Measurements from ENCODE around the gene HES5. TPM values are rescaled to one million over a fixed set of nuclear protein-coding genes. Genes with fewer than 3 reads are reported as not detected.

Gene HES5
- polyA plus RNA-seq, 4 donors, result 0.24 to 0.65 (median 0.55) TPM

DNA sequence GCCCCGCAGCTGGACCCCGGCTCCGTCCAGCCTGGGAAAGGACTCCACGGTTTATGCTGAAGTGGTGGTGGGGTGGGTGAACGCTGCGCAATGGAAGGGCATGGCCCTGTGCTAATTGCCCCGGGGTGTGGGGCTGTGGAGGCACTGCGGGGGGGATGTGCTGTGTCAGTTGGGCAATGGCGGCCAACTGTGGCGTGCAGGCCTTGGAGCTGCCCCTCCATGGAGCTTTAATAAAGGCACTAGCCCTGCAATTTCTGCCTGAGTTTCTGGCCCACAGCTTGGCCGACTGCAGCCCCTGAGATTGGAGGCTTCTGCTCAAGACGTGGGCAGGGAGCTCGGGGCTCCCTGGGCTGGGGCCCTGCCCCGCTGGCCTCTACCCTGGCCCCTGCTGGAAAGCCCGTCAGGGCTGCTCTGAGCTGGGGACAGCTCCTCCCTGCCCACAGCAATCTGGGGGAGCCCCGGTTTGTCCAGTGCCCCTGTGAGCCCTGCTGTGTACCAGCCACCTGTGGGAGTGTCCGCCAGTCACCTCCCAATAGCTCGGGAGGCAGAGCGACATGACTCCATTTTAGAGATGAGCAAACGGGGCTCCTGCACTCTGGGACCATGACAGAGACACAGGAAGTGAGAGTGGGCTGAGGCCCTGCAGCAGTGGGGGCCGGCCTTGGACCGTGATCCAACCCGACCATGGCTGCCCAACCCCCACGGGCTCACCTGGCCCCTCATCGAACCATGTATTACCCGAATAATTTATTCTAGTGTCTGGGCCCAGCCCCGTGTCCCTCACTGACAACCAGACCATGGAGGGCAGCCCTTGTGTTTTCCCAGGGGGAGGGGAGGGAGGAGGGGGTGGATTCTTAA, 17.4 kb upstream of the HES5 start:
- DNase-seq (ENCODE audit: low read depth in 4 of 4, low spot score in 2 of 4), result no peak

DNA sequence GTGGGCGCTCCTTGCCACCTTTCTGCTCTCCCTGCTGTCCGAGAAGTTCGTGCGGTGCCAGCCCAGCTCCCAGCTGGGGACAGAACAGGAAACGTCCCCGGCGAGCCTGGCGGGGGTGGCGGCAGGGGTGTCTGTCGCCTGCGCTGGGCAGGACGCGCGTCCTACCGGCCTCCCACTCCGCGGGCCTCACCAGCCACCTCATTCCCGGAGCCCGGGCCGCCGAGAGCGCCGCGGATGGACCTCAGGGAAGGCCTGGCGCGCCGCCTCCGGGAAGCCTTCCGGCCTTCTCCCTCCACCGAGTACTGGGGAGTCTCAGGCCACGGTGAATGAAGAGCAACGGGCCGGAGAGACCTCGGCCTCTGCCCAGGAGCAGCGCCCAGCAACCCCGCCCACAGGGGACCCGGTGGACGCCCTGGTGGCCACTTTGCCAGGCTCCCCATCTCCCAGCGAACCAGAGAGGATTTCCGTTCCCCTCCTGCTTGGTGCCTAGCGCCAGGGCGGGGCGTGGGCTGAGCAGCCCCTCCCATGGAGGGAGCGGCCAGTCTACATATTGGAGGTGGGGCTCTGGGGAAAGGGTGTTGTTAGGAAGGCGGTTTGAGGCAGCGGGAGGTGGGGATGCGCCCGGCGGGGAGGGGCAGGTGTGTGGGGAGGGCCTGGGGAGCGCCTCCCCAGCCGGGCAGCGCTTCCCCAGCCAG, 16.6 kb upstream of the HES5 start:
- DNase-seq (ENCODE audit: low read depth in 4 of 4, low spot score in 2 of 4), result no peak

DNA sequence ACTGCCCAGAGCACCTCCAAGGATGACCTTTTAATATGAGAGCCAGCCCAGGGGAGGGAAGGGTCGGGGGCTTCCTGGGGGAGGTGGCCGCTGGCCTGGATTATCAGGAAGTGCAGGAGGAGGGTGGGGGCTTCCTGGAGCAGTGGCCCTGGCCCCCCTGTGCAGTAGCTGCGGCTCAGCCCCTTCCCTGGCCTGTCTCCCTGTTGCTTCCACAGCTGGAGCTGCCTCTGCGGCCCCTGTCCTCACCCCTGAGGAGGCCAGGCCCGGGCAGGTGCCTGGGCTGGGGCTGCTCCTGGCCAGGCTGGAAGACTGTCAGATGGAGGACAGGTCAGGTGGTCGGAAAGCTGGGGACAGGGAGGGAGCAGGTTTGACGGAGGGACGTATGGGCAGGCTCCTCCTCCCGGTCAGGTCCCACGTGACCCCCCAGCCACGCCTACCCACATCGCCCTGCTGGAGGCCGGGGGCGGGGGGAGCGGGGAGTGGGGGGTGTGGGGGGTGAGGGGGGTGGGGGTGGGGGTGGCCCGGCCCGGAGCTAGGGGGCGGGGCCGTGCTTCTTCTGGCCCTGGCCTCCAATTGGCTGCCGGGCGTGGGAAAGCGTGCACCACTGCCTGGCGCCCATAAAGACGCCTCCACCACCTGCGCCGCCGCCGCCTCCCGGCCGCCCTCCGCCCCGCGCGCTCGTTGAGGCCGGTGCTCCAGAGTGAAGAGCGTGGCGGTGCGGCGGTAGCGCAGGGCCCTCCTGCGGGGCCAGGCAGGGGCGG, 15.9 kb upstream of the HES5 start:
- peak in 2 of 4 donors; percentile 65 to 70 for DNase-seq (ENCODE audit: low read depth in 4 of 4, low spot score in 2 of 4)

DNA sequence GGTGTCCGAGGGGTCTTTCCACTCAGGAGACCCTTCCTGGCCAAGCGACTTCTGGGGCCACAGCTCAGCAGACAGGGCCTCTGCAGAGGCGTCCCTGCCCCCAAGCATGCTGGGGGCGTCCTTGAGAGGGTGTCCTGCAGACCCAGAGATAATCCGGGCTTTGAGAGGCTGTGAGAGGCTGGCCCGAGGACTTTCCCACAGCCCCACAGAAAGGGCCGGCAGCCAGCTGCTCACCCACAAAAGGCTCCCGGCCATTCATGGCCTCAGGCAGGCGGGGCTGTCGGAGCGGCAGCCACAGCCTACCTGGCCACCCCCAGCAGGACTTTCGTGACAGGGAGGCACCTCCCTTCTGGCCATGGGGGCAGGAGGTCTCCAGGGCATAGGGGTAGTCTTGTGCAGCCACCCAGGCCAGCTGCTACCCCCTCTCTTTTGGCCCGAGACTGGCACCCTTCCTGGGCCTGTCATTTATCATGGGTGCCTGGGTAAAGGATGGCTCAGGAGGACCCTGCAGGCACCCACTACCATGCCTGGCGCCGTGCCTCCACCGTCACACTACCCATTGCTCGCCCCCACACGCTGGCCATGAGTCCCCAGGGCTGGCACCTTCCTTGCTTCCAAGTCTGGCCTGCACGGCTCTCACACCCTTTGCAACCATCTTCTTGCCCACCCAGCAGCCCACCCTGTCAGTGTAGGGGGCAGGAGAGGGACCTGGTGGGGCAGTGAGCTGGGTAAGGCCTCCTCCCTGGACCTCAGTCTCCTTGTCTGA, 15.0 kb upstream of the HES5 start:
- no peak for DNase-seq (ENCODE audit: low read depth in 4 of 4, low spot score in 2 of 4)

DNA sequence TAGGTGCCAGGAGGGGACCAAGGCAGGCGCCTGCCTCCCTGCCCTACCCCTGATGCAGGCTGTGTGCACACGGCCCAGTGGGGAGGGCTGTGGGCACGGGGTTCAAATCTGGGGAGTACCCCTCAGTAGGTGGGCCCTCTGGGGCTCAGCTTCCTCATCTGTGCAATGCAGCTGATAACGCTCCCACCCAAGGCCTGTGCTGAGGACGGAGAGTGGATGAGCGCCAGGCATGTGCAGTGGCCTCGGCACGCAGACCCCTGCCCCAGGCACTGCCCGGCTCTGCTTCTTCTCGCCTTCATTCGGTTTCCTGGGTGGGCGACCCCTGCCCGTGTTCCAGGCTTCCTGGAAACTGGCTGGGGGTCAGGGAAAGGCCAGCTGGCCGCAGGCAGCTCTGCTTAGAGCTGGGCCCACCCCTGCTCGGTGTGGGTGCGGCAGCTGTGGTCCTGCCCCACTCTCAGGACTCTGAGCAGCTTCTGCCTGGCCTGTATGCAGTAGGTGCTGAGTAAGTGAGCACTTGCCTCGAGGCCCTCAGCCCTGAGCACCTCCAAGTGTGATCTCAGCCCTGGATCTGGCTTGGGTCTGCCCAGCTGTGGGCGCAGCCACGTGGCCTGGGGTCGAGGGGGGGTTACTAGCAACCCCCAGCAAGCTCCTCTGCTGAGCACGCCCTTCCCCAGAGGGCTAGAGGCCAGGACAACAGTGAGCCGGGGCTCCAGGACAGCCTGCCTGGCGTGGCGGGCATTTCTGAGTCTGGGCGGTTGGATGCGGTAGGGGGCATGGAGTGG, 14.2 kb upstream of the HES5 start:
- no peak for DNase-seq (ENCODE audit: low read depth in 4 of 4, low spot score in 2 of 4)

DNA sequence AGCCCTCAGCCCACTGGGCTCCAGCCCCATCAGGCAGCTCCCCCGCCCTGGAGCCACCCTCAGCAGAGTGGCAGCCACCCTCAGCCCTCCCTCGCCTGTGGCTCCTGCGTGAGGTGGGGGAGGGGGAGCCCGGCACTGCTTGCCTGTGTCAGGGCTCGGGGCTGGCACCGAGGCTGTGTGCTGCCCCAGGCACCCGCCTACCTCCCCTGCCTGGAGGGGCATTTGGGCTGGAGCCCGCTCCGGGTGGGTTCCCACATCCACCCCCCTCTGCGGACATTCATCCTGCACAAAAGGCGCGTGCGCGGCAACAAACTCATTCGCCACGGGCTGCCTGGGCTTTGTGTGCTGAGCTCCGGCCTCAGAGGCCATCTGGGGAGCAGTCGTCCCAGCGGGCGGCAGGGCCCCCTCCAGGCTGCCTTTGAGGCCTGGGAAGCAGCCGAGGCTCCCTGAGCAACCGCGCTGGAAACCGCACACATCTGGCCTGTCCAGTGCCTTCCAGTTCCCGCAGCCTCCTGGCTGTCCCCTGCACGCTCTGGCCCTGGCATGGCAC, 13.6 kb upstream of the HES5 start:
- no peak for DNase-seq (ENCODE audit: low read depth in 4 of 4, low spot score in 2 of 4)

DNA sequence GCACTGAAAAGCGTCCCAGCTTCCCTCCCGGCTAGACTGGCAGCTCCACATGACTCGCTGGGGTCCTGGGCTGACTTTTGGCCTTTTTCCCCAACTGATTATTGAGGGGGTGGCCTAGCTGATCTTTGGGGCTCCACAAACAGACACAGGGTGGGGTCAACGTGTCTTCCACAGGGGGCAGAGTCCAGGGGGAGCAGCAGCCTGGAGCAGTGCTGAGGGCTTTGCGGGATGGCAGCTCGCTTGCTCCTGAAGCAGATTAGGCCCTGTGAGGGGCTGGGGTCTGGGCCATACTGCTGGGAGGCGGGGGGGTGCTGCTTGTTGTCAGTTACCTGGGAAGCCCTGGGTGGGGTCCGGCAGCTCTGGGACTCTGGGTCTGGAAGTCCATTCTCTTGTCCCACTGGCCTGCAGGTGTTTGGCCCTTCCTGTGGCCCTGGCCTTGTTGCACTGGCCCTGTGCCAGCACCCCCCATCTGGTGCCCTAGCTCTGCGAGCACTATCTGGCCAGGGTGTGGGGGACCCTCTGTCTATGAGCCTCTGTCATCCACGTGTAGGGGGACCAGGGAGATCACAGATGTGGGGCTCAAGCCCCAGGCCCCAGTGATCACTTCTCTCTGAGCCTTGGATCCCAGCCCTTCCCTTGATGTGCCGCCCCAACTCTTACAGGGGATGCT, 12.3 kb upstream of the HES5 start:
- no peak for DNase-seq (ENCODE audit: low read depth in 4 of 4, low spot score in 2 of 4)

DNA sequence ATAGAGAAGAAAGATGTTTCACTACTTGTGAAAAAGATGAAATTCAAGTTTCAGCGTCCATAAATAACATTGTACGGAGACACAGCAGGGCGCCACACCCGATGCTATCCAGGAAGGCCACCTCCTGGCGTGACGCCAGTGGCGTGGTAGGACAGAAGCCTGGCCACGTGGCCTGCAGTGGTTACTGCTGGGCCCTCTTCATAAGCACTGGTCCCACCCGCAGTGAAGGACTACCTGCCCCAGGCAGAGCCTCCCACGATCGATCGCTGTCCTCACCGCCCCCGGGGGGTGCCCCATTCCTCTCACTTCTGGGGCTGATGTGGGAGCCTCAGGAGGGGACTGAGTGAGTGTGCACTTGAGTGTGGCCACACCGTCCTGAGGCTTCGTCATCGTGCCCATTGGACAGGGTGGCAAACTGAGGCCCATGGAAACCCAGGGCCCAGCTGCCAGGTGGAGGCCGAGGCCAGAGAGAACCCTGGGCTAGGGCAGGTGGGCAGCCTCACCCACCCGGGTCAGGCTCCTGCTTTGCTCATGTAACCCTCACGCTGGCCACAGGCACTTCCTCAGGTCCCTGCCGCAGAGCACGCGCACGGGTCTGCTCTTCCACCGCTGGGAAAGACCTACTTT, 11.7 kb upstream of the HES5 start:
- no peak for DNase-seq (ENCODE audit: low read depth in 4 of 4, low spot score in 2 of 4)

DNA sequence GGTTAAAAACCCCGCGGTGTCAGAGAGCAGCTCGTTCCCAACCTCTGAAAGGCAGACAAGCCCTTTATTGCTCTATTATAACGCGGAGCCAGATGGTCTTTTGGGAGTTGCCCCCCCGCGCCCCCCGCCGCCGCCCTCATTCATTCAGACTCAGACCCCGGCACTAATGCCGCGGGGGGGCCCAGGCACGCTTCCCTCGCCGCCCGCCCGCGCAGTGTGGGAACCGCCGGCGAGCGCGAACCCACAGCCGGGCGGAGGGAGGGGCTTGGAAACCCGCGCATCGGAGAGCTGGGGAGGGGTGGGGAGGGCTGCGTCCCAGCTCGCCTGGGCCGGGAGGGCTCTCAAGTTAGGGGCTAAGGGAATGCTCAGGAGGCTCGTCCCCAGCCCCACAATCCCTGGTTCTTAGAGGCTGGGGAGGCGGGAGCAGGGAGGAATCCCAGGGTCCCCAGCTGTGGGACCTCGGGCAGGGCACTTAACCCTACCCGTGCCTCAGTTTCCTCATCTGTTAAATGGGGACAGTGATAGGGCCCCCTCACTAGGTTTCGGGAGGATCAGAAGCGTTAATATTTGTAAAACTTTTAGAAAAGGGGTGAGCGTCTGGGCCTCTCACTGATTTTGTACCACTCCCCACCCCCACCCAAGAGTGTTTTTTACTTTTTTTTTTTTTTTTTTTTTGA, 10.9 kb upstream of the HES5 start:
- DNase-seq (ENCODE audit: low read depth in 4 of 4, low spot score in 2 of 4), result no peak

DNA sequence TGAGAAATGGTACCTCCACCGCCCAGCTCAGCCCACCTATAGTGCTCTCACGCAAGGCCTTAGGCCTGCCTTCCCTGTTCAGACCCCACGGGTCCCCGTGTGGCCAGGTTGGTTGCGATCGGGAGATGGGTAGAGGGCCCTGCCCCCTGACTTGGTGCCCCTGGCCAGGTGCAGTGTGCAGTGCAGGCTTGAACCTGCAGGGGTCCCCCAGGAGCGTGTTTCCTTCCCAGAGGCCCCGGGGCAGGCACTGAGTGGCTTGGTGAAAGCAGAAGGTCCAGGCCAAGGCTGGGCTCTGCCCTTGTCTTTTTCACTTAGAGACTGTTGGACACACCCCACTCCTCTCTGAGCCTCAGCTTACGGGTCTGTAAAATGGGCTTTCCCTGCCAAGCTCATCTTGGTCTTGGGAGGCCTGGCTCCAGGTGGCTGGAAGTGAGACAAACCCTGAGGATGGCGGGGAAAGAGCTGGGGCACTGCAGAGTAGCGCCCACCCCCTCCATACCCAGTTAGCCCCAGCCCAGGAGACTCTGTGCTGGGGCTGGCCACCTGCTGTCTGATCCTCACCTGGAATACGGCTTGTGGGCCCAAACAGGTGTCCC, 9.3 kb upstream of the HES5 start:
- no peak for DNase-seq (ENCODE audit: low read depth in 4 of 4, low spot score in 2 of 4)

DNA sequence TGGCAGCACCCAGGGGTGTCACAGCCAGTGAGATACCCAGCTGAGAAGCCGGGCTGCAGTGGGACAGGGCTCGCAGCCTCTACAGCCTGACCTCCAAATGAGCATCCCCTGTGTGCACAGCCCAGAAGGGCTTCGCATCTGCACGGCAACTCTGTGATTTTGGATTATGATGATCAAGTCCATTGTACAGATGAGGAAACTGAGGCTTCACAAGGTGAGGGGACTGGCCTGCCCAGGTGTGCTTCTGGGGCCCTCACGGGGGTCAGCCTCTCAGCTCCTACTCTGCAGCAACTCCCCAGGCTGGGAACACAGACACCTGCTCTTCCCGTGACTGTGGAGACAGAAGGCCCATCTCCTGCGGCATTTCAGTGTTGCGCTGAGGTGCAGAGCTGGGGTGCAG, 8.8 kb upstream of the HES5 start:
- DNase-seq (ENCODE audit: low read depth in 4 of 4, low spot score in 2 of 4), result no peak

DNA sequence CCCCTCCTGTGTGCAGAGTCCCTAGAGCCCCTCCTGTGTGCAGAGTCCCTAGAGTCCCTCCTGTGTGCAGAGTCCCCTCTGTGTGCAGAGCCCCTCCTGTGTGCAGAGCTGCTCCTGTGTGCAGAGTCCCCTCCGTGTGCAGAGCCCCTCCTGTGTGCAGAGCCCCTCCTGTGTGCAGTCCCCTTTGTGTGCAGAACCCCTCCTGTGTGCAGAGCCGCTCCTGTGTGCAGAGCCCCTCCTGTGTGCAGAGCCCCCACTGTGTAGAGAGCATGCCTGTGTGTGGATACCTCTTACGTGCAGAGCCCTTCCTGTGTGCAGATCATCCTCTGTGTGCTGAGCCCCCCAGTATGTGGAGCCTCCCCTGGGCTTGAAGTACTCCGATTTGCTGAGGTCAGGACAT, 8.3 kb upstream of the HES5 start:
- no peak for DNase-seq (ENCODE audit: low read depth in 4 of 4, low spot score in 2 of 4)

DNA sequence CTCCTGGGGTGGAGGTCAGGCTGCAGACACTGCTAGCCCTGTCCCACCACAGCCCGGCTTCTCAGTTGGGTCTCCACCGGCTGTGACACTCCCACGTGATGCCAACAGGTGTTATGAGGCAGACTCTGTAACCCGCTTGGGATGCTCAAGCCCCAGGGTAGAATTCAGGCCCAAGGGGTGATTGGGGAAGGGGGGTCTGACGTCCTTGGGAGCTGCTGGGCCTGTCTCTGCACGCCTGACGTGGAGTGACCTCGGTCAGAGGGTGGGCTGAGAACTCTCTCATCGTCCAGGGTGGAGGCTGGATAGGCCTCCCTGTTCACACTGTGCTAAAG, 7.7 kb upstream of the HES5 start:
- DNase-seq (ENCODE audit: low read depth in 4 of 4, low spot score in 2 of 4), result no peak

DNA sequence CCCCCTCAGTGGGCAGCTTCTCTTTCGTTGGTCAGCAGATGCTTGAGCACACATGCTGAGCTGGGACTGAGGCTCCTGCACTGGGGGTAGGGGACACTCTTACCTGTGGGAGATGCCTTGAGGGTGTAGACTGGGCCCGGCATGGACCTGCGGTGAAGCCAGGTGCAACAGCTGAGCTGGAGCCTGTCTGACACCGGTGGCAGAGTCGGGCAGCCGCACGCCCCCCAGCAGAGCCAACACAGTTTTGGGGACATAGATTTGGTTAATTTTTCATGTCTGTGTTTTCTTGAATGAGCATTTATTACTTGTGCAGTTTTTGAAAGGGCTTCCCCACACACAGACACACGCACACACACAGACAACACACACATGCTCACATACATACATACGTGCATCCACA, 5.9 kb upstream of the HES5 start:
- no peak for DNase-seq (ENCODE audit: low read depth in 4 of 4, low spot score in 2 of 4)

DNA sequence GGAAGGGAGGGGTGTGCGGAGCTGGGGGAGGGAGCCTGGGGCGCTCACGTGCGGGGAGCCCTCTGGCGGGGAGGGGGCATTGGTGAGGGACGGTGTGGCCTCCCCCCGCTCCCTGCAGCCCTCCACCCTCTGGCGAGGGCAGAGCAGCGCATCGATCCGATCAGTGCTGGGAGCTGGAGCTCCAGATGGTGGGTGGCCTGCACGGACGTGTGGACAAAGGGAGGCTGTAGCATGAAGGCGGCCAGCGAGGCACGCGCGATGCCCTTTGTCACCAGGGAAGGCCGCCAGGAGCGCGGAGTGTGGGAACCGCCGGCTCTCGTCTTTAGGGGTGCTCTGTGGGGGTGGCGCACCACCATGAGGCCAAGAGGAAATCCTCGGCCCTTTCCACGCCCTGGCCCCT, 5.4 kb upstream of the HES5 start:
- no peak for DNase-seq (ENCODE audit: low read depth in 4 of 4, low spot score in 2 of 4)

DNA sequence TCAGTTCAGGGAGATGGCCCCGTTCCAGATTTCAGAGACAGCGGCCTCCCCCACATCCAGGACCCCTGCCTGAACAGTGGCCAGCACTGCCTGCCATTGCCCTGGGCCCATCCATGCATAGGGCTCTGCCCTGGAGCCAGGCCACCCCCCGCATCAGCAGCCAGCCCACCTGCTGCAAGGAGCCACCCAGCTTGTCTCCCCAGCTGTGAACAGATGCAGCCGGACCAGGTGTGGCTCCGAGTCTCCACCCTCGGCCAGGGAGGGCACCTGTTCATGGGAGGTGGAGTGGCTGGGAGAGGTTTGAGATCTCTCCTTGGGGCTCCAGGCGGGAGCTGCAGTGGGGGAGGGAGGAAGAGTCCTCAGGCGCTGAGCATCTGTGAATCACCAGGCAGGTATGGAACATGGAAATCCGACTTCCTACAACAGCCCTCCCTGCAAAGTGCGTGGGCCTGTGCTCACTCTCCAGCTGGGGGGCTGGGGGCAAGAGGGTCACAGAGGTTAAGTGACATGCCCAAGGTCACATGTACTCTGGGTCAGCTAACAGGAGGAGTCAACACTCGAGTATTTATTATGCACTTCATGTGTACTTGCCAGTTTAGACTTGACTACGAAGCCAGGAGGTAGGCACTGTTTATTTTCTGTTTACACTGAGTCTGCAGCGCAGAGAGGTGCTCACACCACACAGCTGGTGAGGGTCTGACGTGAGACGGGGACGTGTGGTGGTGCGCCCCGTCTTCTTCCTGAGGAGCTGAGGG, 4.8 kb upstream of the HES5 start:
- DNase-seq (ENCODE audit: low read depth in 4 of 4, low spot score in 2 of 4), result no peak

DNA sequence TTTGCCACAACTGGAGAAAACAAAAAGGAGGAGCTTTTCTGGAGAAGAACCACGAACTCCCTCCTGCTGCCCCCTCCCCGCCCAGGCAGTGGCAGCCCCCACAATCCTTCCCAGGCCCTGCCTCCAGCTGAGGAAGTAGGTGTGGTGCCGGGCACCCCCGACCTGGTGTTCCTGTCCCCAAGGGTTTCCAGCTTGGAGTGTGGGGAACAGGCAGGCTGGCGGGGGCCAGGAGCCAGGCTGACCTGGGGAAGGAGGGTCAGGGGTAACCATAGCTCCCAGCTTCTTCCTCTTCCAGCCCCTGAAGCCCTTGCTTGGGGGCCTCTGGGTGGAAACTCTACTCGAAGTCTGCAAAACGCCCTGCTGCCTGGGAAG, 4.2 kb upstream of the HES5 start:
- no peak for DNase-seq (ENCODE audit: low read depth in 4 of 4, low spot score in 2 of 4)

All from left renal cortex interstitium (tissue), 4 donors.